Activated CD4-positive, CD25-positive, alpha-beta regulatory T cell treated with anti-CD3 and anti-CD28 coated beads, Interleukin-2, amount 50 U/mL, for 72 hours (primary cell): ENCODE data around the gene HOPX.
"Not testable (repeated sequence)": the region's sequence is repeated elsewhere in the genome, so short reads cannot be mapped to it uniquely, and the experiment has no call there.

Experiments used
- DNase-seq: peaks from one replicate; pipeline ENCODE4 v3.0.0; 2021

The HOPX gene

DNA sequence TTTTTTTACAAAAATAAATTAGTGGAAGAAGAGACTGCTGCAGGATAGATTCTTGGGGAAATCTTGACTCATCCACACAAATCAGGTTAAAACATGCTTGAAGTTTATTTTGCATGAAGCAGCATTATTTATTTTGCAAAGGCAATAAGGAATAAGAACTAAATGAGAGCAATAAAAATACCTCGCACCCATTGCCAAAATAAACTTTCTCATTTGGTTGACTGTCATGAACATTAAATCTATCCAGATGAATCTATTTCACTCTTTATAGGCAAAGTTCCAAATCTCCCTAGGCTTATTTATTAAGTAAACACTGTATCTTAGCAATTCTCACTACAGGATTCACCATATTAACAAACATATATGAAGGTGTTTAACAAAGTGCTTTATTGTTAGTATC lies 58.9 kb downstream of the HOPX start:
- no peak for DNase-seq

DNA sequence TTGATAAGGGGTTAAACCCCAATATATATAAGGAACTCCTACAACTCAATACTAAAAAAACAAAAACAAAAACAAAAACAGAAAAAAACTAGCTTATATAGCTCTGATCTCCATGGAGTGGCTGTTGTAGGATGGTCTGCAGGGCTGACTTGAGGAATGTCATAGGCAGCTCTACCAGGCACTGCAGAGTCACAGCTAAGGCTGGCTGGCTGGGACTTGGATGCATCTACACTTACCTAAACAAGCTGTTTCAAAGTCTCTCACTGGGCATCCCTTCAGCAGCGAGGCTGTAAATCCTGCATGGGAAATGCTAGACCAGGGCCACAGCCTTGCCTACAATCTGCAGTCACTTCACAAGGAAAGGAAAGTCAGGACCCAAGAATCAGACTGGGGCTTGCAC lies 61.3 kb downstream of the HOPX start:
- DNase-seq = no peak

DNA sequence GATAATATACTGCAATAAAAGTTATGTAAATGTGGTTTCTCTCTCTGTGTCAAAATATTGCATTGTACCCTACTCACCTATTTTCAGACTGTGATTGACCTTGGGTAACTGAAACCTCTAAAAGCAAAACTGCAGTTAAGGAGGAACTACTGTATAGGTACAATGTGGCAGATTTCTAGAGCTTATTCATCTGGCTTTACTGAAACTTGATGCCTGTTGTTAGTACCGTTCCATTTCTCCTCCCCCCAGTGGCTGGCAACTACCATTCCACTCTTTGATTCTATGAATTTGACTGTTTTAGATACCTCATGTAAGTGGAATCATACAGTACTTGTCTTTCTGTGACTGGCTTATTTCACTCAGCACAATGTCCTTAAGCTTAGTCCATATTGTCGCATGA lies 61.9 kb downstream of the HOPX start:
- DNase-seq = no peak

DNA sequence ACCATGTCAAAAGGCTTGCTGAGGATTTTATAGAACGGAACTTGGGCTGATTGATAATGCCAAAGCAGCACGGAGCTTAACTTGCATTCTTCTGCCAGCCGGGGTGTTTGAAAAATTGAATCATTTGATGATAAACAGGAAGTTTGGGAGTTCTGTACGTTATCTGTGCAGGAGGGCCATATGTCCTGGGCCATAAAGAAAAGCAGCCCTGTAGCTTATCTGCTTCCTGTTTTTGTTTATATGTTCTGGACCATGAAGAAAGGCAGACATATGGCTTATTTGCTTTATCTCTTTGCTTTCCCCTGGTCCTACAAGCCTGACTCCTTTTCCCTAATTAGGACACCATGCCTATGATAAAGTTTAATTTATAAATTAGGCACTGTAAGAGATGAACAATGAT lies 62.4 kb downstream of the HOPX start:
- DNase-seq = no peak

DNA sequence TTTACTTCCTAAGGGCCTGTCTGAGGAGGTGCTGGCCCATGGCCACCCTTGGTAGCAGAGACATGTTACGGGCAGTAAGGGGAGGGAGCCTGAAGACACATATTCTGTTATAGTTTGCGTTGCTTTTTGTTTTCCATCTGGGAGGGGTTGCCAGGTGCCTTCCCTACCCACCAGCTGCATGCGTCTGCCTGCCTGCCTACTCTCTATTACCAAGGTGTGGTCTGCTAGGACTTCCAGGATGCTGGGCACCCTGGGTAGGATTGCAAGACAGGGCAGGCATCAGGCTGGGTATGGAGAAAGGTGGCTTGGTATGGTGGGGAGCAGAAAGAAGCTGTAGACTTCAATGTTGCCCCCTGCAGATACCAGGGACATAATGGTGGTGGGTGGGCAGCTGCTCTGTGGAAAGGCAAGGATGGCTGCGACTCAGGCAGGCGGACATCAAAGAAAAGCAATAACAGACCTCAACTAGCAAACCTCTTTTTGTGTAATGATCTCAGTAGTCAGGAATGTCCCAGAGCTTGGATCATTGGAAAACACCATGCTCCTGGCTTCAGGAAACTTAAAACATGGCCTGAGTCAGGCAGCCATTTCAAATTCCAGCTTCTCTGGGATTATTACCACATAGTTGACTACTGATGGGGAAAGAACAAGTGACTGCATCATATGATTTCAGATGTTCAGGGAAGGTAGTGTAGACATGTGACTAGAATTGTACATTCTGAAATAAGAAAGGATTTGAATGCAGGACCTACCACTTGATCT lies 67.8 kb downstream of the HOPX start:
- no peak for DNase-seq

DNA sequence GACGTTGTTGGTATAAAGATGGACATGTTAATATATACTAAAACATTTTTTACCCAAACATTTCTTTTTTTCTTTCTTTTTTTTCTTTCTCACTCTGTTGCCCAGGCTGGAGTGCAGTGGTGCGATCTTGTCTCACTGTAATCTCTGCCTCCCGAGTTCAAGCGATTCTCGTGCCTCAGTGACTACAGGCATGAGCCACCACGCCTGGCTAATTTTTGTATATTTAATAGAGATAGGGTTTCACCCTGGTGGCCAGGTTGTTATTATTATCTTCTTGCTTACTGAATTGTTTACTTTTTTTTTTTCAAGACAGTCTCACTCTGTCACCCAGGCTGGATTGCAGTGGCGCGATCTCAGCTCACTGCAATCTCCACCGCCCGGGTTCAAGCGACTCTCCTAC lies 68.8 kb downstream of the HOPX start:
- DNase-seq = no peak

DNA sequence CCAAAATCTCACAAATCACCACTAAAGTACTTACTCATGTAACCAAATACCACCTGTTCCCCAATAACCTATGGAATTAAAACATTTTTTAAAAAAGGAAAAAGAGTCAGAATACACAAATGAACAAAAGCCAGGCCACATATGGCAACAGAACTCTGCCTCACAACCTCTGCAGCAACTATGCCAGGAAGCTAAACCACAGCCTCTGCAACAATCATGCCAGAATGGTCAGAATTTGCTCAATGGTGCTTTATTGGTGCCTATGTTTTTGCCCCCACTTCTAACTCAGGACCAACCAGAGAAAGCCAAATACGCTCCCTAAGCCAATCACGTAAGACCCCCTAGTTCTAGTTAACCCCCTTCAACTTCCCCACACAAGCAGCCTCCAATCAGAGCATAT lies 69.6 kb downstream of the HOPX start:
- no peak for DNase-seq

DNA sequence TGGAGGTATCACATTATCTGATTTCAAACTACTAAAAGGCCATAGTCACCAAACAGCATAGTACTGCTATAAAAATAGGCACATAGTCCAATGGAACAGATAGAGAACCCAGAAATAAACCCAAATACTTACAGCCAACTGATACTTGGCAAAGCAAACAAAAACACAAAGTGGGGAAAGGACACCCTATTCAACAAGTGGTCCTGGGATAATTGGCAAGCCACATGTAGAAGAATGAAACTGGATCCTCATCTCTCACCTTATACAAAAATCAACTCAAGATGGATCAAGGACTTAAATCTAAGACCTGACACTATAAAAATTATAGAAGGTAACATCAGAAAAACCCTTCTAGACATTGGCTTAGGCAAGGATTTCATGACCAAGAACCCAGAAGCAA lies 70.9 kb downstream of the HOPX start:
- not testable (repeated sequence) for DNase-seq

DNA sequence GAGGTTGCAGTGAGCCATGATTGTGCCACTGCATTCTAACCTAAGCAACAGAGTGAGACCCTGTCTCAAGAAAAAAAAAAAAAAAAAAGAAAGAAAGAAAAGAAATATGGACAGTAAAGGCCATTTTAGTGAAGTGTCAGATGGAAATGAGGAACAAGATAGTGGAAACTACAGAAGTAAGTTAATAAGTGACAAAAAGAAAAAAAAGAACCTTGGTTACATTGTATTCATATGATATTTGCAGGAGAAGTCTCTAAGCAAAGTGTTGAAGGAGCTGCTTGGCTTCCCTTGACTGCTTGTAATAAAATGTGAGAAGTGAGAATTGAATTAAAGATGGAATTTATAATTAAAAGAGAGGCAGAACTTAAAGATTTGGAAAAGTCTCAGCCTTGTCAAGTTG lies 73.2 kb downstream of the HOPX start:
- DNase-seq = no peak

DNA sequence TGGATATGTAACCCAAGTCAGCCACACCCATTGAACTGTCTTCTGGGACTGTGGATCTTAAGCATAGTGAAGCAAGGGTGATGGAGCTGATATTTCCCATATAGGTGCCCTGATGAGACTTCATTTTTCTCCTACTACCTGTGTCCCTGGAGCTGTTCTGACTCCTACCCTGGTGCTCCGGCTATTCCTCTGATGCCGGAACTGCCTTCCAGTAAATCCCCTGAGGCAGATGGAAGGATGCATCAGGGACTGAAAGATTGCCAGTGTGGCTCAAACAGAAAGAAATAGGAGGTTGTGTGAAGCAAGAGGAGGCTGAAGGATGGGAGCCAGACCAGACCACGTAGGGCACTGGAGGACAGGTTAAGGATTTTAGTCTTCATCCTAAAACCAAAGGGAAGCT lies 74.7 kb downstream of the HOPX start:
- DNase-seq = no peak

DNA sequence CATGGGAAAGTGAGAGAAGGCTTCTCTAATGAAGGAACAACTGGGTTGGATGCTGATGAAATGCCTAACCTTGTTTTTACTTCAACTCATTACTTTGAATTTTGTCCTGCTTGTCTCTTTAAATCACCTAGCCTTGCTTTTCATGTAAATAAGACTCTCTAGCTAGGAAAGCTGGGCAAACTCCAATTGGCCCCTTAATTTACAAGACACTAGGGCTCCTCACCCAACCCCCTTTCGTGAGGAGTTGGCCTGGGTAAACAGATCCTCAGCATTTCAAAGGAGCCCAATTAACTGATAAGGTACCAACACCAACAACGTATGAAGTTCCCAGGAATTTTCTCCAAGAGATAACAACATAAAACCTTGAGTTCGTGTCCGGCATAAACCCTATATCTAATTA lies 75.6 kb downstream of the HOPX start:
- not testable (repeated sequence) for DNase-seq

DNA sequence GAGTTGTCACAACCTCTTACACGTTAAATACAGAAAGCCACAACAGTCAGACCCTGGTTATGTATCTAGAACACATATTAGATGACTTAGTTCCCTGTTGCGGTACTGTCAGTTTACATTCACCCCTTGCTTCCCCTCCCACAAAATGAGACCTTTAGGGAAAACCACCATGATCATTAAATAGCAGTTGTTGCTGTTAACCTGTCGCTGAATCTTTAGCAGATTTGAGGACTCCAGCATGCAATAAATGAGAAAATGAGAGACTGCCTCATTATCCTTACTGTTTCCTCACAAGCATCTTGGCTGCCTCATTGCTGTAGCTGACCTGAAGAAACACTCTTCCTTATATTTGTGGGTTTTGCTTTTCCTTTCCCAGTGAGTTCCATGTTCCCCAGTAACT lies 77.8 kb downstream of the HOPX start:
- DNase-seq = no peak
